GM18858 (cell line): ENCODE results near the gene EMILIN3.
"Not testable (repeated sequence)": the region's sequence is repeated elsewhere in the genome, so short reads cannot be mapped to it uniquely, and the experiment has no call there.

Experiments
- ATAC-seq: cut with Tn5 transposase; IDR thresholded peaks from one replicate; pipeline ENCODE4 v1.9.1; 2021; ENCODE audit not compliant: unreplicated experiment

EMILIN3 gene

DNA sequence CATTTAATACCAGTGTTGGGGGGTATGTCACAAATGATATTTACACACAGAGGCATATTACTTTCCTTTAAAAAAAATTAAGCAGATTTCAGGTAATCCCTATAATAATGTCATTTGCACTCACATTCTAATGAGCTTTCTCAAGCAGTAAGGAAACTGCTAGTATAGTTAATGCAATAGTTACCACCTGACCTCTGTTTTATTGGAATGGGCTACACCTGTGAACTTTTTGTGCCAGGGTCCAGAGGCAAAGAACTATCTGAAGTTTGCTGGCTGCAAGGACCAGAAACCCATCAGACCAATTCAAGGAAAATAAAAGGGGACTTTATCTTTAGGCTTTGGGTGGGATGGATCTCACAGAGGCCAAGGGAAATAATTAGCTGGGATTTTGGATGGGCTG lies 46.2 kb downstream of the EMILIN3 start:
- ATAC-seq, result no peak

- no peak for ATAC-seq
Observed at GRCh38 chr20:41318271-41318649, 48.4 kb downstream of the EMILIN3 start.

DNA sequence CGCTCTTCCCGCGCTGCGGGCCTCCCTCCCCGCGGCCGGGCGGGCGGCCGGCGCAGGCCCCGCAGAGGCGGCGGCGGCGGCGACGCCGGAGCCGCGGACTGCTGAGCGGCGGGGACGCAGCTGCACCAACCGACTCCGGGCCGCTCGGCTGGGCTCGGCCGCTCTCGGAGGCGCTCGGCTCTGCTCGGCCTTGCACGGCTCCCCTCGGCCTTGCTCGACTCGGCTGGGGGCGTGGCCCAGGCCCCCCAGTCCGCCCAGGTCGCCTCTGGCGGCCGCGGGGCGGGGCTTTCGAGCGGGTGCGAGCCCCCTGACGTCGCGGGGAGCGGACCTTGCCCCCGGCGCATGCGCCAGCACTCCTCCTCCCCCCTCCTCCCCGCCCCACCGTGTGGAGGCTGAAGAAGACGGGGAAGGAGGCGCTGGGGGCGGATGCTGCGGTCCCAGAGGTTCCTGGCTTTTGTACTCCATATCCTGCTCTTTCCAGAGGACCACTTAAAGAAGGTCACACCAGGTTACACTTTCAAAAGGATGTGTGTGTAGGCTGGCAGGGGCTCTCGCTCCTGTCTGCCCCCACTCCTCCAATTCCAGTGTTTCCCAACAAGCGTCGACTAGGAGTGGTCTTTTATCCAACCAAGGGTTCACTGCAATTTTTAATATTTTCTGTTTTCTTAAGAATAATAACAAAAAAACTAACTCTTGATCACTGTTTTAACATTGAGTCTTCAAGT lies 48.9 kb downstream of the EMILIN3 start, which contains the start of gene ZHX3:
Gene ZHX3 (minus strand): TSS at position 186 of the 725 bp plus-strand sequence. CDS start 112,815 bp downstream, outside the sequence.
- peak; percentile 90 for ATAC-seq

DNA sequence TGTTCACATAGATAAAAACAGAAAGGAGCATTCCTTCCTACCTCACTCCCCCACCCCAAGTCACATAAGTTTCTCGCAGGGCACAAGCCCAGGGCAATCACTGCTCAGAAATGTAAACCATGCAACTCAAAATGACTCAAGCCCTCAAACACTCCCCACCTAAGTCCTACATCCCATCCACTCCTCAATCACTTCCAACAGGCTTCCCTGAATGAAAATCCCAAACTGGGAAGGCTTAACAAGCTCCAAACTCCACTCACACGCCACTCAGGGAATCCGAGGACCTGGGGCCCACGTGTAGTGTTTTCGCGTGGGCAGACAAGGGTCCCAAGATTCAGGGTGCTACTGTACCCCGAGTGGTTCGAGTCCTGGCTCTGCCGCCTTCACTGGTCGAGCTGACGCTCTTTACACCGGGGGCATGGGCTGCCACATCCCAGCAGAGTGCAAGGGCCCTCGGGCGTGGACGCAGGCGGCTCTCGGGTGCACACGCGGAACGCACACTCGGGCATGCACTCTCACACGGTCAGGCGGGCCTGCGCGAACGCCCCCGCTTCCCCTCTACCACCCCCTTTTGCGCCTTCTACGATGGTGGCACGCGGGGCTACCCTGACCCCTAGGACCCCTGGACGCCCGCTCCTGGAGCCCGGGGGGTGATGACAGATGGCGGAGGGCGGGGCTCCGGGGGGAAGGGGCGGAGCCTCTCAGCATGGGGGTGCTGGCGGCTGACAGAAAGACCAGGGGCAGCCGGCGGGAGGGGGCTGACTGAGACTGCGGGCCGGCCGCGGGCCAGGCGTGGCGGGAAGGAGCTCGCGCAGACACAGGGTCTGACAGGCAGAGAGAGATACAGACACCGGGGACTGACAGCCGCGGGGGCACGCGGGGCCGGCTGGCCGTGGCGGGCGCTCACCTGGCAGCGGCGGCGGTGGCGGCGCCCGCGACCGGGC lies 49.7 kb downstream of the EMILIN3 start:
- ATAC-seq, result peak; percentile 32

DNA sequence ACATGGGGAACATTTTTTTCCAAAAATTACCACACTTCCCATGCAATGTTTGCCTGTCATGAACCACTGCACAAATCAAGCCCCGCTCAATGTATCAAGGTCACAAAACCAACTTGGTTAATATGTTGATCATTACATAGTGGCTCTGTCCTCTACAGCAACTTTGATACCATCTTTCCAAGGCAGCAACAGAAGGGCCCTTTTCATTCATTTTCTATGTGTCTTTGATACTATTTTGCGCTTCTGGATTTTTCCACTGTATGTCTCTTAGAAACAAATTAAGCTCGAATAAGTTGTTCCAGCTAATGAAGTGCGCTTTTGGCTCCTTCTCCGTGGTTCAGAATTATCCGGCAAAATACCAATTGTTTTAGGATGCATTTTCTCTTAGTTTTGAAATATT lies 50.6 kb downstream of the EMILIN3 start:
- no peak for ATAC-seq

- ATAC-seq, result no peak
Observed at GRCh38 chr20:41314386-41314785, 52.2 kb downstream of the EMILIN3 start.

GRCh38 chr20:41312009-41312408 lies 54.6 kb downstream of the EMILIN3 start:
- not testable (repeated sequence) for ATAC-seq
